HG03520 (cell line): ENCODE data around the gene PLEKHA6.

Experiments
- ATAC-seq: cut with Tn5 transposase; IDR thresholded peaks from one replicate; pipeline ENCODE4 v1.9.1; 2021; ENCODE audit warnings: mild to moderate bottlenecking, moderate library complexity; ENCODE audit not compliant: unreplicated experiment

PLEKHA6 gene

DNA sequence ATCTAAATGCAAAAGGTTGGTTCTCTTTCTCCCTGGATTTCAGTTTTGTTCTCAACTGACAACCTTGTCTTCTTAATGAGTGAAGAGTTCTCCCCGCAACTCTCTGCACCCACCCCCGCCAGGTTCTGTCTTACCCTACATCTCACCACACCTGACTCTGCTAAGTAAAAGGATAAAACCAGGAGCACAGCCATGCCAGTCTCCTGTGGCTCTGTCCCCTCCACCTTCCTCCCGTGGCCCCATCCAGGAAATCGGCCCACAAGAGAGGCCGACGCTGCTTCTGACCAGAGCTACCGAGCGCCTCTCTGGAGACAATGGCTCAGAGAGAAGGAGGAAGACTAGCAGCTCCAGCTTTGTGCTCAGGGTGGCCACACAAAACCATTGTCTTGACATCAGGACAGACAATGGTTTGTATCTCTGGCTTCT is 72.2 kb downstream of the PLEKHA6 start:
- no peak for ATAC-seq

GRCh38 chr1:204286831-204287421 is 72.8 kb downstream of the PLEKHA6 start:
- ATAC-seq: no peak

DNA sequence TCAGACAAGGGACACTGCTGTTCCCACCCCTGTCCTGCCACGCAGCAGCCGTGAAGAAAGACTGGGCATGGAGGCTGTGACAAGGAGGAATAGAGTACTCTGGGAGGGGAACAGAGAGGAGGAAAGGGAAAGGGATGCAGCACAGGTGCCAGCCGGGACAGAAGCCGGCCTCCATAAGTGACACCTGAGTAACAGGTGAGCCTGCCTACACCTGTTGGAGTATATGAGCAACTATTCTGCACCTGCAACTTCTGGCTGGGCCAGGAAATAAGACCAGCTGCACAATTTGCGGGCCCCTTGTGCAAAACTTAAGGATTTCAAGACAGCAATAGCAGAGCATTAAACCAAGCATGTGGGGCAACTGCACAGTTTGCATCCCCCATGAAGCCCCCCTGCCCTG is 73.4 kb downstream of the PLEKHA6 start:
- no peak for ATAC-seq

- ATAC-seq: no peak
These were observed 74.1 kb downstream of the PLEKHA6 start for GRCh38 chr1:204285436-204286305.

- no peak for ATAC-seq
These were observed 74.8 kb downstream of the PLEKHA6 start for GRCh38 chr1:204284929-204285328.

DNA sequence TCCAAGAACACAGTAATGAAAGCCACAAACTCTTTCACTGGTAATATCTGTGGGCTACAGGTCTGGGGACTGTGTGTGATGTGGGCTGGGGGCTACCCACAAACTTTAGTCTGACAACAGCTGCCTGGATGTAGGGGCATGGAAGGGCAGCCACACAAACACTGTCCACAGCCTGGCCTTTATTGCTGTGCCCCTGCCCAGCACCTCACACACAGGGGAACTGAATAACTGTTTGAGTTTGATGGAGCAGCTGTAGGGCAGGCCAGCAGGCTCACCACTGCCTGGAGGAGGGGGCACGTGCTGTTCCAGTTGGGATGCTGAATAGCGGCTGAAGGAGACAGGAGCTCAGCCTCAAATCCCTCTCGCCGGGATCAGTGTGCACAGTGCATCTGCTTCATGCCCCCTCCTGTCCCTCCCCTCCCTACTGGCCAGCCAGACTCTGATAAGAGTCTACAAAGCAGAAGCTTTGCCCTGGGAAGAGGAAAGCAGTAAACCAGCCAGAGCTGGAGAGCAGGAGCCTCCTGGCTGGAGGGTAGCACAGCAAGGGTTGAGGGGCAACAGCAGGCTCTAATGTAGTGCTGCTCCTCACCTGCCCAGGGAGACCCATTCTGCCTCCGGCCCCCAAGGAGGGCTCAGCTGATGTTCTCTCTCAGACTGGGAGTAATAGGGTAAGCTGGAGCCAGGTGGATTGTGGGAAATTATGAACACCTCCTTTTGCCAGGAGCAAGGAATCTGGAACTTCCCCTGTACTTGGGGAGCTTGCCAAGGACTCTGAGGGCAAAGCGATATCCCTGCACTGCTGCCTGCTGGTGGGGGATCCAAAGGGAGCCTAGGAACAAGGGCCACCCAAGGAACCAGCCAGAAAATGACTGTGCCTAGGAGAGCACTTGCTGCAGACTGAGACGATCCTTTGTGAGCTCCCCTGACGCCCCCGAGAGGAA is 75.7 kb downstream of the PLEKHA6 start:
- no peak for ATAC-seq

- no peak for ATAC-seq
These were observed 76.9 kb downstream of the PLEKHA6 start for GRCh38 chr1:204282761-204283221.

DNA sequence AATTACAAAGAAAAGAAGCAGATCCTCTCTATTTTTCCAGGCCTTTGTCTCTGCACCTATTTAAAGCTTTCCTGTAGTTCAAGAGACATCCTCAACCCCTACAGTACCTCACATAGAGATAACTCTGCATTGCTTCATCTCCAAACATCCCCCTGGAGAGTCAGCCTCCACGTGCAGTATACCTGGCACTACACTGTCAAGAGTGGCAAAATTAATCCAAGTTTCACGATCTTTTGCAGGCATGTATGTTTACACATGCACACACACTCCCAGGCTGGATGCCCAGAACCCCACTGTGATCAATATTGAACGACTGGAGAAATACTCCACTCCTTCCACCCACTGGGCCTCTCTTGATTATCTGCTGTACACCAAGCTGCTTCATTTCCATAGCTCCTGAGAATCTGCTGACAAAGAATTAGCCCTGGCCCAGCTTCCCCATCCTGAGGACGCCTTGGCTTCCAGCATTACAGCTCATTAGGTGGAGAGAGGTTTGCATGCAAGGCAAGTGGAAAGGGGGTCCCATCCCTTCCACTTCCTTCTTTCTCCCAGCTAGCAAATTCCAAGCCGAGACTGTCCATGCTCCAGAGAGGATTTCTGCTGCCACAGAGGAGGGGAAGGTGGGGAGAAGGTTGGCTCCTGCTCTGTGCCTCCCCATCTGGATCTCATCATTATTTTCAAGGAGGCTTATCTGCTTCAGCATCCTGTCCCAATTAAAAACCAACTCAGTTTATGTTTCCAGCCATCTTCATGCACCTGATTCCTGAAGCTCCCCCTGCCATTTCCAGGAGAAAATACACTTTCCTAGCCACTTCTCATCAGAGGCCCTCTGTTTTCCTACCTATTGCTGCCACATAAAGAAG is 79.4 kb downstream of the PLEKHA6 start:
- ATAC-seq: no peak

GRCh38 chr1:204278958-204279357 is 80.8 kb downstream of the PLEKHA6 start:
- ATAC-seq: no peak

- ATAC-seq: no peak
These were observed 81.5 kb downstream of the PLEKHA6 start for GRCh38 chr1:204278251-204278650.

GRCh38 chr1:204277563-204278219 is 82.0 kb downstream of the PLEKHA6 start:
- ATAC-seq: no peak

- ATAC-seq: no peak
These were observed 83.9 kb downstream of the PLEKHA6 start for GRCh38 chr1:204275695-204276370.

GRCh38 chr1:204274446-204274845 is 85.3 kb downstream of the PLEKHA6 start:
- ATAC-seq: no peak

DNA sequence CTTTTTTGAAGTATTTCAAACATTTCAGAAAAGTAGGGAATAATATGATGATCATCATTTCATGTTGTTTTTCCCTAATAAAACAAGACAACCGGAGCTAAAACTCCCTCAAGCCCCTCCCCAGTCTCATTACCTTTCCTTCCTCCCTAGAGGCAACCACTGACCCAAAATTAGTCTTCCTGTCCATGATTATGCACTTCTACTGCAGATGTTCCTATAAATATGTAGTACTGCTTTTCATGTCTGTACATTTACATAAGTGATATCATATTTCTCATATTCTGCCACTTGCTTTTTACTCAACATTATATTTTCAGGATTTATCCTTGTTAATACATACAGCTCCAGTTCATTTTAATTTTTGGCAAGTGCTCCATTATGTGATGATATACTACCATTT is 87.2 kb downstream of the PLEKHA6 start:
- no peak for ATAC-seq

- ATAC-seq: no peak
These were observed 87.8 kb downstream of the PLEKHA6 start for GRCh38 chr1:204271970-204272369.

GRCh38 chr1:204268101-204268500 is 91.6 kb downstream of the PLEKHA6 start:
- ATAC-seq: no peak

DNA sequence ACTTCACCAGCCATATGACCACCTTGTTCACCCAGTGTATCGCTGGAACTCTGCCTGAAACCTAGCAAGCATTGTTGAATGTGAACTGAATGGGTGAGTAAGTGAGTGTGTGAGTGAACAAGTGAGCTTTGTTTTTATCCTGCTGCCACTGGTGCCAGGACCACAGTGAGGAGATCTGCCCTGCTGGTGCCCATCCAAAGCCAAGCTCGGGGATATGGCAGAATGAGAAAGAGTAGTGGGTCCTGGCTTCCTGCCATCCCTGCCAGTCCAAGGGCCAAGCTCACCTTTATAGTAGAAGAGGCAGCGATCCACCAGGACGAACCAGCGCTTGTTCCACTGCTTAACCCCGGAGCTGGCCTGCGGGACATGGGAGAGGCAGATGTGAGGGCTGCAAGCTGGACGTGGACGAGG is 92.5 kb downstream of the PLEKHA6 start:
- no peak for ATAC-seq

GRCh38 chr1:204266504-204267034 is 93.2 kb downstream of the PLEKHA6 start:
- ATAC-seq: no peak

DNA sequence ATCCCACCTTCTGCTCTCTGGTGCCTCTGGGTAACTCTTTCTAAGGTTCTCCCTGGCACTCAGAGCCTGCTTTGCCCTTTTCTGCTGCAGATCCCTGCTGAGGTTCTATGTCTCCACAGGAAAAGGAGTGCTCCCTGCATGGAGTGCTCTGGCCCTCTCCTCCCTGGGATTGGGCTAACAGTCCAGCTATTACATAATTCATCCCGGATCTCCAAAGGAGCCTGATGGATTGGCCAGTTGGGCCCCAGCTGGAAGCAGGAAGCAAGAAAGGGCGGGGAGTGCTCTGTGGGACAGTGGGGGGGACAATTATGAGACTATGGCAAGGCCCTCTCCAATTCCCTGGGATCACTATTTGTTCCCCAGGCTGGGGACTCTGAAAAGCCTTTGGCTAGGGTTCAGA is 94.1 kb downstream of the PLEKHA6 start:
- no peak for ATAC-seq
